ENCODE data around the gene ASIC4. TPM values are rescaled to one million over a fixed set of nuclear protein-coding genes. Genes with fewer than 3 reads are reported as not detected.

The ASIC4 gene
- total and polyA plus RNA-seq, 9 of the 15 experiments (the other 6 are each of a cell fraction or from before 2014, with no cell fraction given), result 0.07 to 19.2 (median 4.8) TPM

- TF ChIP-seq FOXK2 (conservative IDR thresholded peaks at IDR 0.05 in 1 of 2, IDR thresholded peaks at IDR 0.05 in 1 of 2; ENCODE audit: low read depth in 2 of 2) (peak in 1 of 2 experiments; percentile 59; a peak in 2 of 4 replicates), RBM34 (IDR thresholded peaks at IDR 0.05; ENCODE audit: borderline replicate concordance, insufficient read depth, low read length) (no peak), NELFE (IDR thresholded peaks at IDR 0.05; ENCODE audit: insufficient read depth, insufficient read length) (no peak), ZNF696 (CRISPR knock-in tag; conservative IDR thresholded peaks at IDR 0.05) (no peak), RBM39 (optimal IDR thresholded peaks at IDR 0.05; ENCODE audit: low read depth, low read length) (no peak), HOXB6 (CRISPR knock-in tag; IDR thresholded peaks at IDR 0.05; ENCODE audit: borderline replicate concordance) (no peak), ZNF830 (CRISPR knock-in tag; IDR thresholded peaks at IDR 0.05) (no peak), GTF2B (IDR thresholded peaks at IDR 0.05; ENCODE audit: extremely low read depth, insufficient read length) (no peak), ZNF24 (IDR thresholded peaks at IDR 0.05) (no peak), TAF7 (tag; IDR thresholded peaks at IDR 0.05) (peak; percentile 51; the same call in 1 of the 2 replicates)
- TF ChIP-seq, protein P1, sequence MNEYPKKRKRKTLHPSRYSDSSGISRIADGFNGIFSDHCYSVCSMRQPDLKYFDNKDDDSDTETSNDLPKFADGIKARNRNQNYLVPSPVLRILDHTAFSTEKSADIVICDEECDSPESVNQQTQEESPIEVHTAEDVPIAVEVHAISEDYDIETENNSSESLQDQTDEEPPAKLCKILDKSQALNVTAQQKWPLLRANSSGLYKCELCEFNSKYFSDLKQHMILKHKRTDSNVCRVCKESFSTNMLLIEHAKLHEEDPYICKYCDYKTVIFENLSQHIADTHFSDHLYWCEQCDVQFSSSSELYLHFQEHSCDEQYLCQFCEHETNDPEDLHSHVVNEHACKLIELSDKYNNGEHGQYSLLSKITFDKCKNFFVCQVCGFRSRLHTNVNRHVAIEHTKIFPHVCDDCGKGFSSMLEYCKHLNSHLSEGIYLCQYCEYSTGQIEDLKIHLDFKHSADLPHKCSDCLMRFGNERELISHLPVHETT (CRISPR knock-in tag; conservative IDR thresholded peaks at IDR 0.05 in 1 of 2, IDR thresholded peaks at IDR 0.05 in 1 of 2), result peak in 1 of 2 experiments; percentile 27; a peak in 1 of 4 replicates
- TF ChIP-seq, protein P2, sequence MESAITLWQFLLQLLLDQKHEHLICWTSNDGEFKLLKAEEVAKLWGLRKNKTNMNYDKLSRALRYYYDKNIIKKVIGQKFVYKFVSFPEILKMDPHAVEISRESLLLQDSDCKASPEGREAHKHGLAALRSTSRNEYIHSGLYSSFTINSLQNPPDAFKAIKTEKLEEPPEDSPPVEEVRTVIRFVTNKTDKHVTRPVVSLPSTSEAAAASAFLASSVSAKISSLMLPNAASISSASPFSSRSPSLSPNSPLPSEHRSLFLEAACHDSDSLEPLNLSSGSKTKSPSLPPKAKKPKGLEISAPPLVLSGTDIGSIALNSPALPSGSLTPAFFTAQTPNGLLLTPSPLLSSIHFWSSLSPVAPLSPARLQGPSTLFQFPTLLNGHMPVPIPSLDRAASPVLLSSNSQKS (CRISPR knock-in tag; IDR thresholded peaks at IDR 0.05), result no peak
- TF ChIP-seq, protein P3, sequence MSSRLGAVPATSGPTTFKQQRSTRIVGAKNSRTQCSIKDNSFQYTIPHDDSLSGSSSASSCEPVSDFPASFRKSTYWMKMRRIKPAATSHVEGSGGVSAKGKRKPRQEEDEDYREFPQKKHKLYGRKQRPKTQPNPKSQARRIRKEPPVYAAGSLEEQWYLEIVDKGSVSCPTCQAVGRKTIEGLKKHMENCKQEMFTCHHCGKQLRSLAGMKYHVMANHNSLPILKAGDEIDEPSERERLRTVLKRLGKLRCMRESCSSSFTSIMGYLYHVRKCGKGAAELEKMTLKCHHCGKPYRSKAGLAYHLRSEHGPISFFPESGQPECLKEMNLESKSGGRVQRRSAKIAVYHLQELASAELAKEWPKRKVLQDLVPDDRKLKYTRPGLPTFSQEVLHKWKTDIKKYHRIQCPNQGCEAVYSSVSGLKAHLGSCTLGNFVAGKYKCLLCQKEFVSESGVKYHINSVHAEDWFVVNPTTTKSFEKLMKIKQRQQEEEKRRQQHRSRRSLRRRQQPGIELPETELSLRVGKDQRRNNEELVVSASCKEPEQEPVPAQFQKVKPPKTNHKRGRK (tag; IDR thresholded peaks at IDR 0.05), result no peak
- TF ChIP-seq, protein P4, sequence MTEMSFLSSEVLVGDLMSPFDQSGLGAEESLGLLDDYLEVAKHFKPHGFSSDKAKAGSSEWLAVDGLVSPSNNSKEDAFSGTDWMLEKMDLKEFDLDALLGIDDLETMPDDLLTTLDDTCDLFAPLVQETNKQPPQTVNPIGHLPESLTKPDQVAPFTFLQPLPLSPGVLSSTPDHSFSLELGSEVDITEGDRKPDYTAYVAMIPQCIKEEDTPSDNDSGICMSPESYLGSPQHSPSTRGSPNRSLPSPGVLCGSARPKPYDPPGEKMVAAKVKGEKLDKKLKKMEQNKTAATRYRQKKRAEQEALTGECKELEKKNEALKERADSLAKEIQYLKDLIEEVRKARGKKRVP (CRISPR knock-in tag; IDR thresholded peaks at IDR 0.05), result no peak
Measured at GRCh38 chr2:219498280-219499057, 15.8 kb upstream of the ASIC4 start, which contains the start of gene GMPPA (continued).

All from K562 (cell line).